Astrocyte (in vitro differentiated cells and primary cell): ENCODE data around the gene SP3. TPM values are rescaled to one million over a fixed set of nuclear protein-coding genes. Genes with fewer than 3 reads are reported as not detected.

Experiments used
- DNase-seq: peaks from one replicate; pipeline ENCODE4 v3.0.0-alpha.2; 2010; ENCODE audit warnings: low read depth
- FAIRE-seq: peaks from 2 replicates; lab custom pipeline; 2011; peaks lifted over from hg19 to GRCh38; lab: Jason Lieb, UNC
- H2AFZ ChIP-seq: 2 replicates; pipeline ENCODE4 v1.6.0; 2012; ENCODE audit warnings: low read depth, low read length, inconsistent platforms
- H3K27ac ChIP-seq: 2 replicates; pipeline ENCODE4 v1.5.1; 2011; ENCODE audit warnings: low read depth, low read length, inconsistent platforms
- H3K27me3 ChIP-seq: 2 replicates; pipeline ENCODE4 v1.6.0; 2011; ENCODE audit warnings: low read length, inconsistent platforms; ENCODE audit not compliant: insufficient read depth
- H3K36me3 ChIP-seq: 2 replicates; pipeline ENCODE4 v1.5.1; 2011; ENCODE audit warnings: low read length, inconsistent platforms; ENCODE audit not compliant: insufficient read depth
- H3K4me1 ChIP-seq: 2 replicates; pipeline ENCODE4 v1.5.1; 2011; ENCODE audit warnings: low read length, inconsistent platforms; ENCODE audit not compliant: insufficient read depth
- H3K4me2 ChIP-seq: 2 replicates; pipeline ENCODE4 v1.6.0; 2012; ENCODE audit warnings: low read length, inconsistent platforms
- H3K4me3 ChIP-seq: 2 replicates; pipeline ENCODE4 v1.5.1; 2011; ENCODE audit warnings: low read depth, mild to moderate bottlenecking, low read length, inconsistent platforms; ENCODE audit not compliant: insufficient read depth
- H3K79me2 ChIP-seq: 2 replicates; pipeline ENCODE4 v1.6.0; 2012; ENCODE audit warnings: mild to moderate bottlenecking, low read length, inconsistent platforms; ENCODE audit not compliant: insufficient read depth
- H3K9ac ChIP-seq: 2 replicates; pipeline ENCODE4 v1.6.0; 2012; ENCODE audit warnings: mild to moderate bottlenecking, low read length, inconsistent platforms
- H3K9me3 ChIP-seq: 2 replicates; pipeline ENCODE4 v1.5.1; 2012; ENCODE audit warnings: low read depth, mild to moderate bottlenecking, low read length, inconsistent platforms; ENCODE audit not compliant: insufficient read depth
- H4K20me1 ChIP-seq: 2 replicates; pipeline ENCODE4 v1.6.0; 2012; ENCODE audit warnings: low read length, inconsistent platforms; ENCODE audit not compliant: insufficient read depth
- H3K27ac Mint-ChIP-seq: one replicate; pipeline ENCODE4 v1.8.0; 2021; ENCODE audit warnings: mild to moderate bottlenecking, mixed read lengths; ENCODE audit not compliant: unreplicated experiment
- H3K27me3 Mint-ChIP-seq: one replicate; pipeline ENCODE4 v1.8.0; 2021; ENCODE audit warnings: low read depth, mixed read lengths; ENCODE audit not compliant: unreplicated experiment
- H3K36me3 Mint-ChIP-seq: one replicate; pipeline ENCODE4 v1.8.0; 2021; ENCODE audit warnings: low read depth, mixed read lengths; ENCODE audit not compliant: unreplicated experiment
- H3K4me1 Mint-ChIP-seq: one replicate; pipeline ENCODE4 v1.8.0; 2021; ENCODE audit warnings: low read depth, mixed read lengths; ENCODE audit not compliant: unreplicated experiment
- H3K4me3 Mint-ChIP-seq: one replicate; pipeline ENCODE4 v1.8.0; 2021; ENCODE audit warnings: mild to moderate bottlenecking, moderate library complexity, mixed read lengths; ENCODE audit not compliant: unreplicated experiment
- H3K9me3 Mint-ChIP-seq: one replicate; pipeline ENCODE4 v1.8.0; 2021; ENCODE audit warnings: mild to moderate bottlenecking, mixed read lengths; ENCODE audit not compliant: unreplicated experiment
- CTCF ChIP-seq: IDR thresholded peaks from 2 replicates; pipeline ENCODE4 v1.5.1; 2011; ENCODE audit warnings: low read depth, mild to moderate bottlenecking, inconsistent platforms, low read length, moderate library complexity; ENCODE audit not compliant: insufficient read depth
- EZH2 ChIP-seq: IDR thresholded peaks from 2 replicates; pipeline ENCODE4 v1.6.1; 2012; ENCODE audit warnings: mild to moderate bottlenecking, low read length, inconsistent platforms; ENCODE audit not compliant: insufficient read depth
- total RNA-seq: library from RNA; stranded (reverse); gene quantifications from 2 replicates; pipeline ENCODE4 v1.2.1, GENCODE V29; 2021

The SP3 gene
- total RNA-seq, 1 donor from 2014 or later: 59.6 TPM

- Histone ChIP-seq H2AFZ (no peak overlapping the region), H4K20me1 (no peaks in the 10 kb centered on the region), H3K4me2 (no peak overlapping the region), H3K27ac (no peak overlapping the region), H3K9ac (no peak overlapping the region), H3K9me3 (no peaks in the 10 kb centered on the region), H3K36me3 (no peaks in the 10 kb centered on the region), H3K4me1 (peaks cover 4% of the 10 kb centered on the region), H3K79me2 (no peaks in the 10 kb centered on the region), H3K27me3 (no peaks in the 10 kb centered on the region), H3K4me3 (no peak overlapping the region)
- TF ChIP-seq EZH2: no peak
- no peak for TF ChIP-seq CTCF
- FAIRE-seq (no peak), DNase-seq (peak; percentile 7)
- Mint-ChIP-seq H3K9me3 (peaks cover 10% of the 10 kb centered on the region), H3K27me3 (peaks cover 18% of the 10 kb centered on the region), H3K4me3 (no peak overlapping the region), H3K27ac (no peak overlapping the region), H3K36me3 (no peaks in the 10 kb centered on the region), H3K4me1 (peaks cover 3% of the 10 kb centered on the region)
These were observed 83.7 kb downstream of the SP3 start for GRCh38 chr2:173881461-173881860.

- no peaks in the 10 kb centered on the region for H3K9me3 ChIP-seq
- no peaks in the 10 kb centered on the region for H3K36me3 ChIP-seq
- peaks cover 7% of the 10 kb centered on the region for H3K9me3 Mint-ChIP-seq
- DNase-seq: no peak
- H4K20me1 ChIP-seq: no peaks in the 10 kb centered on the region
- no peaks in the 10 kb centered on the region for H3K79me2 ChIP-seq
- peaks cover 18% of the 10 kb centered on the region for H3K27me3 Mint-ChIP-seq
- no peak for FAIRE-seq
- H3K4me3 Mint-ChIP-seq: no peak overlapping the region
- TF ChIP-seq EZH2: no peak
- no peak for TF ChIP-seq CTCF
- no peaks in the 10 kb centered on the region for H3K36me3 Mint-ChIP-seq
- peaks cover 4% of the 10 kb centered on the region for H3K4me1 ChIP-seq
- no peak overlapping the region for H3K27ac ChIP-seq
- no peaks in the 10 kb centered on the region for H3K27me3 ChIP-seq
- no peak overlapping the region for H3K9ac ChIP-seq
- H3K4me3 ChIP-seq: no peak overlapping the region
- H2AFZ ChIP-seq: no peak overlapping the region
- no peak overlapping the region for H3K27ac Mint-ChIP-seq
- H3K4me1 Mint-ChIP-seq: peaks cover 3% of the 10 kb centered on the region
- H3K4me2 ChIP-seq: no peak overlapping the region
These were observed 84.6 kb downstream of the SP3 start for GRCh38 chr2:173880561-173880960.

- no peak for DNase-seq
- no peak for TF ChIP-seq EZH2
- no peak for TF ChIP-seq CTCF
- Histone ChIP-seq H3K9ac (no peak overlapping the region), H3K36me3 (no peaks in the 10 kb centered on the region), H2AFZ (no peak overlapping the region), H3K4me2 (no peak overlapping the region), H3K4me3 (no peak overlapping the region), H3K9me3 (no peaks in the 10 kb centered on the region), H4K20me1 (no peaks in the 10 kb centered on the region), H3K79me2 (no peaks in the 10 kb centered on the region), H3K27ac (no peak overlapping the region), H3K27me3 (no peaks in the 10 kb centered on the region), H3K4me1 (peaks cover 4% of the 10 kb centered on the region)
- no peak for FAIRE-seq
- no peaks in the 10 kb centered on the region for H3K9me3 Mint-ChIP-seq
- no peak overlapping the region for H3K27ac Mint-ChIP-seq
- peaks cover 3% of the 10 kb centered on the region for H3K4me1 Mint-ChIP-seq
- peaks cover 25% of the 10 kb centered on the region for H3K27me3 Mint-ChIP-seq
- no peaks in the 10 kb centered on the region for H3K36me3 Mint-ChIP-seq
- H3K4me3 Mint-ChIP-seq: no peak overlapping the region
These were observed 88.2 kb downstream of the SP3 start for GRCh38 chr2:173876833-173877413.
